K562 (cell line): ENCODE results near the gene CFAP97D1. TPM values are rescaled to one million over a fixed set of nuclear protein-coding genes. Genes with fewer than 3 reads are reported as not detected.

Experiments used
- ATAC-seq: fragments of 200-7000 bp; cut with Tn5 transposase; 3 replicates; pipeline ENCODE4 v1.9.1; 2020; ENCODE audit warnings: moderate library complexity
- BruUV-seq: library from RNA; stranded (reverse); fragments of 400-500 nt; replicated peaks from 2 replicates; lab custom pipeline; 2021; lab: Mats Ljungman, UMichigan
- CTCF ChIA-PET: fragments of 300-600 bp; formaldehyde crosslinking; extraction: SDS; loops from one replicate; lab custom pipeline; 2021; ENCODE audit warnings: low intra/inter-chr PET ratio; lab: Yijun Ruan, JAX
- POLR2A ChIA-PET: fragments of 300-600, 350-650 bp; sonication (Branson Sonifier 250); formaldehyde crosslinking; extraction: SDS; loops from one replicate; lab custom pipeline; 2021; ENCODE audit warnings: antibody characterized with exemption, inconsistent platforms; lab: Yijun Ruan, JAX
- DNase-seq, 4 experiments: peaks; one replicate each; pipeline versions ENCODE4 v3.0.0 to v3.0.0-alpha.2; 2011 to 2018; ENCODE audit warnings: low spot score in 3 of 4, mixed read lengths in 3 of 4; ENCODE audit errors: extremely low read depth in 1 of 4
- FAIRE-seq: peaks from 2 replicates; lab custom pipeline; 2011; peaks lifted over from hg19 to GRCh38; lab: Jason Lieb, UNC
- H2AFZ ChIP-seq: 2 replicates; pipeline ENCODE4 v1.6.0; 2011; ENCODE audit warnings: low read depth, low read length, control low read depth, inconsistent platforms
- H3K27ac ChIP-seq: fragments of 200-600 bp; 3 replicates; pipeline ENCODE4 v1.8.0; 2011; ENCODE audit warnings: low read depth, mild to moderate bottlenecking, control low read depth, inconsistent platforms, low read length, moderate library complexity, mixed read lengths; ENCODE audit errors: extremely low read depth
- H3K27me3 ChIP-seq, 2 experiments: fragments of 300-600 bp in 1 of 2; 2 replicates in 1 of 2; 3 replicates in 1 of 2; pipeline versions ENCODE4 v1.6.0 to v1.8.0; 2011; ENCODE audit warnings: inconsistent platforms in 2 of 2, low read length in 2 of 2, mild to moderate bottlenecking in 1 of 2, mixed read lengths in 1 of 2, moderate library complexity in 1 of 2; ENCODE audit not compliant: control insufficient read depth in 2 of 2, insufficient read depth in 2 of 2
- H3K36me3 ChIP-seq: fragments of 300-600 bp; 3 replicates; pipeline ENCODE4 v1.8.0; 2011; ENCODE audit warnings: mild to moderate bottlenecking, low read length, inconsistent platforms; ENCODE audit not compliant: control insufficient read depth, insufficient read depth
- H3K4me1 ChIP-seq, 2 experiments: fragments of 200-600 bp in 1 of 2; replicated peaks in 1 of 2; 2 replicates in 1 of 2; 3 replicates in 1 of 2; pipeline versions ENCODE4 v1.5.1 to v1.8.0; 2011; ENCODE audit warnings: inconsistent platforms in 2 of 2, low read length in 2 of 2, mild to moderate bottlenecking in 1 of 2, mixed read lengths in 1 of 2, moderate library complexity in 1 of 2; ENCODE audit not compliant: control insufficient read depth in 2 of 2, insufficient read depth in 2 of 2
- H3K4me2 ChIP-seq: 2 replicates; pipeline ENCODE4 v1.6.1; 2011; ENCODE audit warnings: low read length, control low read depth, inconsistent platforms, mixed read lengths; ENCODE audit not compliant: insufficient read depth
- H3K4me3 ChIP-seq: fragments of 200-600 bp; sonication (generic), shearing (Covaris generic); 2 replicates; pipeline ENCODE4 v1.5.1; 2016; ENCODE audit warnings: control low read depth, inconsistent platforms
- H3K79me2 ChIP-seq: fragments of 200-600 bp; 3 replicates; pipeline ENCODE4 v1.8.0; 2011; ENCODE audit warnings: low read length, inconsistent platforms; ENCODE audit not compliant: control insufficient read depth, insufficient read depth
- H3K9ac ChIP-seq, 2 experiments: 2 replicates each; pipeline versions ENCODE4 v1.6.0 to v1.6.1; 2011; ENCODE audit warnings: low read depth in 2 of 2, low read length in 2 of 2, control low read depth in 1 of 2, inconsistent platforms in 1 of 2, mild to moderate bottlenecking in 1 of 2, mixed read lengths in 1 of 2; ENCODE audit not compliant: insufficient read depth in 1 of 2
- H3K9me1 ChIP-seq: one replicate; pipeline ENCODE4 v1.6.0; 2011; ENCODE audit warnings: inconsistent platforms, mild to moderate bottlenecking, low read length, moderate library complexity; ENCODE audit not compliant: control insufficient read depth, insufficient read depth
- H3K9me3 ChIP-seq: replicated peaks from 2 replicates; pipeline ENCODE4 v1.5.1; 2011; ENCODE audit warnings: low read depth, low read length, inconsistent platforms; ENCODE audit not compliant: control insufficient read depth, insufficient read depth
- H4K20me1 ChIP-seq: replicated peaks from 2 replicates; pipeline ENCODE4 v1.6.1; 2011; ENCODE audit warnings: low read length, inconsistent platforms, mixed read lengths; ENCODE audit not compliant: control insufficient read depth, insufficient read depth
- CHD2 ChIP-seq: IDR thresholded peaks from 2 replicates; pipeline ENCODE4 v1.6.1; 2011; ENCODE audit warnings: low read depth, low read length
- CSDE1 ChIP-seq, 2 experiments: fragments of 450-650 bp; IDR thresholded peaks; 2 replicates each; pipeline ENCODE4 v1.6.1; 2016; ENCODE audit warnings: mild to moderate bottlenecking in 1 of 2
- POLR2AphosphoS2 ChIP-seq: IDR thresholded peaks from 2 replicates; pipeline ENCODE4 v1.6.1; 2012; ENCODE audit warnings: low read length, improper control_type of control experiment
- RCOR1 ChIP-seq, 2 experiments: IDR thresholded peaks; 2 replicates each; pipeline ENCODE4 v1.6.1; 2012; ENCODE audit warnings: low read depth in 2 of 2, low read length in 2 of 2, borderline replicate concordance in 1 of 2, improper control_type of control experiment in 1 of 2
- ZNF134 ChIP-seq: fragments of 250-450 bp; sonication (Bioruptor Pico); conservative IDR thresholded peaks from 2 replicates; pipeline ENCODE4 v1.4.0; 2020
- WGBS: fragments of 100-300 bp; shearing (Covaris generic); methylation state at CpG from one replicate; pipeline ENCODE4 v1.1.6; 2016; ENCODE audit warnings: low coverage, mixed read lengths; ENCODE audit not compliant: insufficient coverage; ENCODE audit errors: missing lambda C conversion rate; 5-methylcytosine and 5-hydroxymethylcytosine counted together
- in situ Hi-C: fragments of 300-500 bp; cut with MboI; formaldehyde crosslinking; loops from 4 replicates; pipeline ENCODE4 v1.15.0; 2018; ENCODE audit warnings: inconsistent platforms, mixed read lengths
- intact Hi-C: fragments of 100-400 bp; cut with micrococcal nuclease; formaldehyde crosslinking; loops from 2 replicates; pipeline ENCODE4 v1.14.2; 2022
- polyA plus RNA-seq, 8 experiments: library from polyadenylated mRNA; depleted of rRNA in 4 of 8; stranded (reverse) in 5 of 8; unstranded in 3 of 8; fragments of >200 nt; fragmentation: Nextera tagmentation in 2 of 8; fragmentation: Illumina TruSeq in 1 of 8; extraction: Ambion mirVana in 2 of 8; extraction: Trizol in 1 of 8; gene quantifications; 2 replicates each; pipeline versions ENCODE4 v1.2.1 to v1.2.3, GENCODE V29; 2011 to 2014; ENCODE audit warnings: inconsistent platforms in 1 of 8, missing spikeins in 1 of 8
- total RNA-seq, 7 experiments: library from RNA; depleted of rRNA in 6 of 7; stranded (reverse); fragments of >200 nt in 6 of 7; fragmentation: Illumina TruSeq in 2 of 7; extraction: Trizol in 2 of 7; gene quantifications; 2 replicates each; pipeline versions ENCODE4 v1.2.1 to v1.2.3, GENCODE V29; 2011 to 2021; ENCODE audit warnings: low replicate concordance in 1 of 7
- TF ChIP-seq, protein P1 (sequence below): fragments of 200-600 bp; sonication (generic); IDR thresholded peaks from one replicate; pipeline ENCODE4 v1.6.1; 2012; ENCODE audit warnings: mild to moderate bottlenecking, low read depth, low read length, inconsistent platforms
- TF ChIP-seq, protein P2 (sequence below): fragments of 250-450 bp; sonication (Bioruptor Pico); IDR thresholded peaks from 2 replicates; pipeline ENCODE4 v1.8.0; 2022; ENCODE audit warnings: moderate library complexity, mild to moderate bottlenecking, inconsistent platforms

CFAP97D1 gene
- total and polyA plus RNA-seq, 9 of the 15 experiments (the other 6 are each of a cell fraction or from before 2014, with no cell fraction given), result not detected

GRCh38 chr17:43800736-43801135 lies 20.5 kb downstream of the CFAP97D1 start:
- no peaks in the 10 kb centered on the region for H3K36me3 ChIP-seq
- H3K4me3 ChIP-seq, result no peak overlapping the region
- in situ Hi-C loops (no loop called here), intact Hi-C loops (no loop called here)
- FAIRE-seq (no peak), DNase-seq (no peak), ATAC-seq (no peak)
- no peaks in the 10 kb centered on the region; a peak in 1 of 5 replicates for H3K4me1 ChIP-seq
- no peaks in the 10 kb centered on the region for H4K20me1 ChIP-seq
- no peak overlapping the region for H3K9ac ChIP-seq
- BruUV-seq, result no TSS peak
- TF ChIP-seq POLR2AphosphoS2 (no peak), CSDE1 (IDR thresholded peaks at IDR 0.05) (no peak), ZNF134 (no peak), CHD2 (no peak), RCOR1 (IDR thresholded peaks at IDR 0.05; ENCODE audit: borderline replicate concordance in 1 of 2, low read depth in 2 of 2, low read length in 2 of 2) (no peak)
- TF ChIP-seq, protein P1, sequence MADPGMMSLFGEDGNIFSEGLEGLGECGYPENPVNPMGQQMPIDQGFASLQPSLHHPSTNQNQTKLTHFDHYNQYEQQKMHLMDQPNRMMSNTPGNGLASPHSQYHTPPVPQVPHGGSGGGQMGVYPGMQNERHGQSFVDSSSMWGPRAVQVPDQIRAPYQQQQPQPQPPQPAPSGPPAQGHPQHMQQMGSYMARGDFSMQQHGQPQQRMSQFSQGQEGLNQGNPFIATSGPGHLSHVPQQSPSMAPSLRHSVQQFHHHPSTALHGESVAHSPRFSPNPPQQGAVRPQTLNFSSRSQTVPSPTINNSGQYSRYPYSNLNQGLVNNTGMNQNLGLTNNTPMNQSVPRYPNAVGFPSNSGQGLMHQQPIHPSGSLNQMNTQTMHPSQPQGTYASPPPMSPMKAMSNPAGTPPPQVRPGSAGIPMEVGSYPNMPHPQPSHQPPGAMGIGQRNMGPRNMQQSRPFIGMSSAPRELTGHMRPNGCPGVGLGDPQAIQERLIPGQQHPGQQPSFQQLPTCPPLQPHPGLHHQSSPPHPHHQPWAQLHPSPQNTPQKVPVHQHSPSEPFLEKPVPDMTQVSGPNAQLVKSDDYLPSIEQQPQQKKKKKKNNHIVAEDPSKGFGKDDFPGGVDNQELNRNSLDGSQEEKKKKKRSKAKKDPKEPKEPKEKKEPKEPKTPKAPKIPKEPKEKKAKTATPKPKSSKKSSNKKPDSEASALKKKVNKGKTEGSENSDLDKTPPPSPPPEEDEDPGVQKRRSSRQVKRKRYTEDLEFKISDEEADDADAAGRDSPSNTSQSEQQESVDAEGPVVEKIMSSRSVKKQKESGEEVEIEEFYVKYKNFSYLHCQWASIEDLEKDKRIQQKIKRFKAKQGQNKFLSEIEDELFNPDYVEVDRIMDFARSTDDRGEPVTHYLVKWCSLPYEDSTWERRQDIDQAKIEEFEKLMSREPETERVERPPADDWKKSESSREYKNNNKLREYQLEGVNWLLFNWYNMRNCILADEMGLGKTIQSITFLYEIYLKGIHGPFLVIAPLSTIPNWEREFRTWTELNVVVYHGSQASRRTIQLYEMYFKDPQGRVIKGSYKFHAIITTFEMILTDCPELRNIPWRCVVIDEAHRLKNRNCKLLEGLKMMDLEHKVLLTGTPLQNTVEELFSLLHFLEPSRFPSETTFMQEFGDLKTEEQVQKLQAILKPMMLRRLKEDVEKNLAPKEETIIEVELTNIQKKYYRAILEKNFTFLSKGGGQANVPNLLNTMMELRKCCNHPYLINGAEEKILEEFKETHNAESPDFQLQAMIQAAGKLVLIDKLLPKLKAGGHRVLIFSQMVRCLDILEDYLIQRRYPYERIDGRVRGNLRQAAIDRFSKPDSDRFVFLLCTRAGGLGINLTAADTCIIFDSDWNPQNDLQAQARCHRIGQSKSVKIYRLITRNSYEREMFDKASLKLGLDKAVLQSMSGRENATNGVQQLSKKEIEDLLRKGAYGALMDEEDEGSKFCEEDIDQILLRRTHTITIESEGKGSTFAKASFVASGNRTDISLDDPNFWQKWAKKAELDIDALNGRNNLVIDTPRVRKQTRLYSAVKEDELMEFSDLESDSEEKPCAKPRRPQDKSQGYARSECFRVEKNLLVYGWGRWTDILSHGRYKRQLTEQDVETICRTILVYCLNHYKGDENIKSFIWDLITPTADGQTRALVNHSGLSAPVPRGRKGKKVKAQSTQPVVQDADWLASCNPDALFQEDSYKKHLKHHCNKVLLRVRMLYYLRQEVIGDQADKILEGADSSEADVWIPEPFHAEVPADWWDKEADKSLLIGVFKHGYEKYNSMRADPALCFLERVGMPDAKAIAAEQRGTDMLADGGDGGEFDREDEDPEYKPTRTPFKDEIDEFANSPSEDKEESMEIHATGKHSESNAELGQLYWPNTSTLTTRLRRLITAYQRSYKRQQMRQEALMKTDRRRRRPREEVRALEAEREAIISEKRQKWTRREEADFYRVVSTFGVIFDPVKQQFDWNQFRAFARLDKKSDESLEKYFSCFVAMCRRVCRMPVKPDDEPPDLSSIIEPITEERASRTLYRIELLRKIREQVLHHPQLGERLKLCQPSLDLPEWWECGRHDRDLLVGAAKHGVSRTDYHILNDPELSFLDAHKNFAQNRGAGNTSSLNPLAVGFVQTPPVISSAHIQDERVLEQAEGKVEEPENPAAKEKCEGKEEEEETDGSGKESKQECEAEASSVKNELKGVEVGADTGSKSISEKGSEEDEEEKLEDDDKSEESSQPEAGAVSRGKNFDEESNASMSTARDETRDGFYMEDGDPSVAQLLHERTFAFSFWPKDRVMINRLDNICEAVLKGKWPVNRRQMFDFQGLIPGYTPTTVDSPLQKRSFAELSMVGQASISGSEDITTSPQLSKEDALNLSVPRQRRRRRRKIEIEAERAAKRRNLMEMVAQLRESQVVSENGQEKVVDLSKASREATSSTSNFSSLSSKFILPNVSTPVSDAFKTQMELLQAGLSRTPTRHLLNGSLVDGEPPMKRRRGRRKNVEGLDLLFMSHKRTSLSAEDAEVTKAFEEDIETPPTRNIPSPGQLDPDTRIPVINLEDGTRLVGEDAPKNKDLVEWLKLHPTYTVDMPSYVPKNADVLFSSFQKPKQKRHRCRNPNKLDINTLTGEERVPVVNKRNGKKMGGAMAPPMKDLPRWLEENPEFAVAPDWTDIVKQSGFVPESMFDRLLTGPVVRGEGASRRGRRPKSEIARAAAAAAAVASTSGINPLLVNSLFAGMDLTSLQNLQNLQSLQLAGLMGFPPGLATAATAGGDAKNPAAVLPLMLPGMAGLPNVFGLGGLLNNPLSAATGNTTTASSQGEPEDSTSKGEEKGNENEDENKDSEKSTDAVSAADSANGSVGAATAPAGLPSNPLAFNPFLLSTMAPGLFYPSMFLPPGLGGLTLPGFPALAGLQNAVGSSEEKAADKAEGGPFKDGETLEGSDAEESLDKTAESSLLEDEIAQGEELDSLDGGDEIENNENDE, result no peak
- TF ChIP-seq, protein P2, sequence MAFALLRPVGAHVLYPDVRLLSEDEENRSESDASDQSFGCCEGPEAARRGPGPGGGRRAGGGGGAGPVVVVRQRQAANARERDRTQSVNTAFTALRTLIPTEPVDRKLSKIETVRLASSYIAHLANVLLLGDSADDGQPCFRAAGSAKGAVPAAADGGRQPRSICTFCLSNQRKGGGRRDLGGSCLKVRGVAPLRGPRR (CRISPR knock-in tag), result no peak
- no peak overlapping the region for H3K4me2 ChIP-seq
- peaks cover 0 to 5% of the 10 kb centered on the region in 2 experiments; a peak in 1 of 5 replicates for H3K27me3 ChIP-seq
- POLR2A ChIA-PET, result interaction anchor here (0.6 to 0.8 kb wide), 2 partner anchors 17 to 29 kb away, joined by 3 read pairs; no protein-coding TSS in a partner anchor
- no peaks in the 10 kb centered on the region for H3K9me1 ChIP-seq
- no peak overlapping the region for H3K27ac ChIP-seq
- H3K79me2 ChIP-seq, result no peaks in the 10 kb centered on the region
- CTCF ChIA-PET, result no interaction called here
- no peak overlapping the region for H2AFZ ChIP-seq
- 33% methylated on average over 3 of the region's 3 CpGs for WGBS
- H3K9me3 ChIP-seq, result no peaks in the 10 kb centered on the region
